DMS 273 treated with DMSO at 0.1 percent for 48 hours (cell line): Measurements from ENCODE around the gene PRRT2.

Experiments used
- DNase-seq: peaks from one replicate; lab custom pipeline; 2025; lab: John Stamatoyannopoulos, UW

Gene PRRT2

DNA sequence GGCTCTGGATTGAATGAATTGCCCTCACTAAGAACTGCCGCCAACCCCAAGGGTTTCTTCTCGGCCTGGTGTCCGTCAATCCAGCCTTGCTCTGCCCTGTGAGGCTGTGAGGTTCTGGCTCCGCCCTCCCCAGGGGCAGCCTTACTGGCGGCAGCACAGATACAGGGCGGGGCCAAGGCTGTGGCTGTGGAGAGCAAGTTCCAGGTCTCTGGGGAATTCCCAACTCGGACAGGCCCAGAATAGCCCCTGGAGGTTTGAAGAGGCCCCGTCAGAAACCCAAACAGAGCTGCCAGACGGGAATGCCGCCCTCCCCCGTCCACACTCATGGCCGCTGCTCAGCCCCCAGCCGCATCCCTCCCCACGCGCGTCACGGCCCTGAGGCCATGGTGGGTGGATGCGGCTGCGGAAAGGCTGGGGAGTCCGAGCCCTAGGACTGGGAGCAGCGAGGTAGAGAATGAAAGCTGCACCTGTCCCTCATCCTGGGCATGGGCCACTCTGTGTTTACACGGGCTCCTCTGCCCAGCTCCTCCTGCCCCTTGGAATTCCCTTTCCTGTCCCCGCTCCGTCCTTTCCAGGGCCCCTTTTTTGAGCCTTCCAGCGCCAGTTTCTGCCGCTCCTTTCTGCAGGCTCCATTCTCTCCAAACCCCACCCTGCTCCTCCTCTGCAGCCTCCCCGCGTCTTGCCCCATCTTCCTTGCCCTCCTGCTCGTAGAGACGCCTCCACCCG is 660 bp upstream of the PRRT2 start:
- DNase-seq: peak; percentile 91

DNA sequence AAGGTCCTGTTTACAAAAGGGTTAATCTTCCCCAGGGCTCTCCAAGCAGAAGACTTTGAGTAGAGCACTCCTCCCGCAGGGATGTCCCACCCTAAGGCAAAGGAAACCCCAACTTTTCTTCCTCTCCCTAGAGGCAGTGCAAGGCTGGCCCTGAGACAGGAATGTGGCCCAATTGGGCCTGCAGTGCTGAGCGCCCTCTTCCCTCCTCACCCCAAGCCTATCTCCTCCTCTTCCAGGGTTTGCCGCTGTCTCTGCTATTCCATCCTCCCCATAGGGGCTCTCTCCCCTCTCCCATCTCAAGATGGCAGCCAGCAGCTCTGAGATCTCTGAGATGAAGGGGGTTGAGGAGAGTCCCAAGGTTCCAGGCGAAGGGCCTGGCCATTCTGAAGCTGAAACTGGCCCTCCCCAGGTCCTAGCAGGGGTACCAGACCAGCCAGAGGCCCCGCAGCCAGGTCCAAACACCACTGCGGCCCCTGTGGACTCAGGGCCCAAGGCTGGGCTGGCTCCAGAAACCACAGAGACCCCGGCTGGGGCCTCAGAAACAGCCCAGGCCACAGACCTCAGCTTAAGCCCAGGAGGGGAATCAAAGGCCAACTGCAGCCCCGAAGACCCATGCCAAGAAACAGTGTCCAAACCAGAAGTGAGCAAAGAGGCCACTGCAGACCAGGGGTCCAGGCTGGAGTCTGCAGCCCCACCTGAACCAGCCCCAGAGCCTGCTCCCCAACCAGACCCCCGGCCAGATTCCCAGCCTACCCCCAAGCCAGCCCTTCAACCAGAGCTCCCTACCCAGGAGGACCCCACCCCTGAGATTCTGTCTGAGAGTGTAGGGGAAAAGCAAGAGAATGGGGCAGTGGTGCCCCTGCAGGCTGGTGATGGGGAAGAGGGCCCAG is 1.0 kb downstream of the PRRT2 start:
- no peak for DNase-seq

DNA sequence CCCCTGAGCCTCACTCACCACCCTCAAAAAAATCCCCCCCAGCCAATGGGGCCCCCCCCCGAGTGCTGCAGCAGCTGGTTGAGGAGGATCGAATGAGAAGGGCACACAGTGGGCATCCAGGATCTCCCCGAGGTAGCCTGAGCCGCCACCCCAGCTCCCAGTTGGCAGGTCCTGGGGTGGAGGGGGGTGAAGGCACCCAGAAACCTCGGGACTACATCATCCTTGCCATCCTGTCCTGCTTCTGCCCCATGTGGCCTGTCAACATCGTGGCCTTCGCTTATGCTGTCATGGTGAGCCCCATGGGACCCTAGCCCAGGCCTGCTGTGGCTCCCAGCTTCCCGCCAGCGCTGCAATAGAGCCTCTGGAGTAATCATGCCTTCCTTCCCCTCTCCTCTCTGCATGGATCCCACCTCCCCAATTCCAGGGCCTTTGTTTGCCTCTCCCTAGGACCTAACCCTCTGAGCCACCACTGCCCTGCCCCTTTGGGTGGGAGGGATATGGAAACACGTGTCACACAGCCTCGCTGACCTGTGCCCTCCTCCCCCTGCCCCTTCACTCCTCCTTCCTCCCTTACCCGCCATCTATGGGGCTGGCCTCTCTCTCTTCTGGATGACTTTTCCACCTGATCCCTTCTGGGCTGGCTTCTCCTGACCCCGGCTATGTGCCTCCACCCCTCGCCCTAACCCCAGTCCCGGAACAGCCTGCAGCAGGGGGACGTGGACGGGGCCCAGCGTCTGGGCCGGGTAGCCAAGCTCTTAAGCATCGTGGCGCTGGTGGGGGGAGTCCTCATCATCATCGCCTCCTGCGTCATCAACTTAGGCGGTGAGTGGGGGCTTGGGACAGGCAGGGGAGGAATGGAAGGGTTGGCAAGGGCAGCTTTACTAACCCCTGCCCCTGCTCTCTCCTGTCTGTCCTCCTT is 1.9 kb downstream of the PRRT2 start:
- DNase-seq: no peak

DNA sequence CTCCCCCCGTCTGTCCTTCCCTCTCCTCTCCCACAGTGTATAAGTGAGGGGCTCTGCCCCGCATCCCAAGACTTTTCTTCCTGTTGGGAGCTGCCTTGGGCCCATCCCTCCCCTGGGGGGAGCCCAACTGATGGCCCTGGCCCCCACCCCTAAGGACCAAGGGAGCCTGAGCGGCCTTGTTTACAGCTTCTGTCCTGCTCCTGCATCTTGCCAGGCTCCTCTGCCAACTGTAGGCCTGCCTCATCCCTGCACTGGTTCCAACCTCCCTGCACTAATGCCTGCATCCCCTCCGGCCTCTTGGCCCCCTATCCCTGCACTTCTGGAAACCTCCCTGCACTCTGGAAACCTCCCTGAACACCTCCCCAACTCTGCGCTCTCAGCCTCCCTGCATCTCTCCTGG is 2.6 kb downstream of the PRRT2 start:
- no peak for DNase-seq

DNA sequence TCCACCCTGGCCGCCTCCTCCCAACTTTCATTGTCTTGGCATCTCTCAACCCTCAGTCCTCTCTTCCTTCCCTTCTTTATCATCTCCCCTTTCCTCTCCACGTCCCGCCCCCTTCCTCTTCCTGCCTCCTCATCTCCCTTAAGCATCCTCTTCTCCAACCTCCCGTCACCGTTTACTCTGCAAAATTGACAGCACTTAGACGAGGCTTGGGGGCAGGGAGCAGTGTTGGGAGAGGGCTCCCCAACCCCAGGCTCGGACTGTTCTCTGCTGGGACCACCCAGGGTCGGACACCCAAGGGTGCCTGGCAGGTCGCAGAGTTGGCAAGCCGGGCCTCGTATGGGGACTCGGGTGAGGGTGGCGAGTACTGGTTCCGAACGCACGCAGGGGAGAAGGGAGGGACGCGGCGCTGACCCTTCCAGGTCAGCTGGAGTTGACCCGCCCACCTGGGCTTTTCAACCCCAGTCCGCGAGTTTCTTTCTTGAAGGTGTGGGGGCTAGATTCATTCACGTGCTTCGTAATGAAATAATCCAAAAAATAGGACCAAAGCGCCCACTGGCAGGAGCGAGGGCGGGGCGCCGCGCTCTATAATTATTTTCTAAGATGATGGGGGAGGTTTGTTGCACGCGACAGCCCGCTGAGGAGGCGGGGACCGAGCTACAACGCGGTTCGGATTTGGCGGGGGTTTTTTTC is 3.2 kb downstream of the PRRT2 start:
- DNase-seq: no peak

DNA sequence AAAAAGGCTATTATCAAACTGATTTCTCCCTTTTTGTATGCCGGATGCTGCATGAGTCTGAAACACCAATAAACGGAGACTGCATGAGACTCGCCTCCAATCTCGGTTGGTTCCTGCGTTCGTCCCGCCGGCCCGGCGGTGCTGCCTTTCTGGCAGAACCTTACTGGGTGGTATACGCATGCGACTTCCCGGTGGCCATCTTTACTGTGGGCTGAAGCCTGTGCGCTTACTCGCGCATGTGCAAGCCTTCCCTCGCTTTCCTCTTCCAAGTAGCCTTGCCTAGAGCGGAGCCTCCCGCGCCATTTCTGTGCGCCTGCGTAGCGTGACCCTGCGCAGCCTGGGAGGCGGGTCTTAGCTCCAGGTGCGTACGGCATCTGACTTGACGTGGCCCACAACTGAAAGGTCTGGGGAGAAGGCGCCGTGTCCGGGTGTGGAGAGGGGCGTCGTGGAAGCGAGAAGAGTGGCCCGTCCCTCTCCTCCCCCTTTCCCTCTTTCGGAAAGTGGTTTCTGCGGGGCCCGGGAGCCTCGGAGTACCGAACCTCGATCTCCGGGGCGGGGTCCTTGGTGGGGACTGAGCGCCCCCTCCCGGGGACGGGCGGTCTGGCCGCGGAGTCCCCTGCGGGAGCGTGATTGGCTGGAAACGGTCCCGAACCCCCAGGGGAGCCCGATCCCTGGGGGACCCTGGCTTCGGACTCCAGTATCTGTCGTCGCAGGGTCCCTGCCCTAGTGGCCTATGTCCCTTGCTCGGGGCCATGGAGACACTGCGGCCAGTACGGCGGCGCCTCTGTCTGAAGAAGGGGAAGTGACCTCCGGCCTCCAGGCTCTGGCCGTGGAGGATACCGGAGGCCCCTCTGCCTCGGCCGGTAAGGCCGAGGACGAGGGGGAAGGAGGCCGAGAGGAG is 4.0 kb downstream of the PRRT2 start, which contains the start of gene PAGR1:
PAGR1 (plus strand) TSS at position 360 of the 901 bp plus-strand sequence; CDS start at position 734, 374 bp downstream.
- DNase-seq: peak; percentile 98

DNA sequence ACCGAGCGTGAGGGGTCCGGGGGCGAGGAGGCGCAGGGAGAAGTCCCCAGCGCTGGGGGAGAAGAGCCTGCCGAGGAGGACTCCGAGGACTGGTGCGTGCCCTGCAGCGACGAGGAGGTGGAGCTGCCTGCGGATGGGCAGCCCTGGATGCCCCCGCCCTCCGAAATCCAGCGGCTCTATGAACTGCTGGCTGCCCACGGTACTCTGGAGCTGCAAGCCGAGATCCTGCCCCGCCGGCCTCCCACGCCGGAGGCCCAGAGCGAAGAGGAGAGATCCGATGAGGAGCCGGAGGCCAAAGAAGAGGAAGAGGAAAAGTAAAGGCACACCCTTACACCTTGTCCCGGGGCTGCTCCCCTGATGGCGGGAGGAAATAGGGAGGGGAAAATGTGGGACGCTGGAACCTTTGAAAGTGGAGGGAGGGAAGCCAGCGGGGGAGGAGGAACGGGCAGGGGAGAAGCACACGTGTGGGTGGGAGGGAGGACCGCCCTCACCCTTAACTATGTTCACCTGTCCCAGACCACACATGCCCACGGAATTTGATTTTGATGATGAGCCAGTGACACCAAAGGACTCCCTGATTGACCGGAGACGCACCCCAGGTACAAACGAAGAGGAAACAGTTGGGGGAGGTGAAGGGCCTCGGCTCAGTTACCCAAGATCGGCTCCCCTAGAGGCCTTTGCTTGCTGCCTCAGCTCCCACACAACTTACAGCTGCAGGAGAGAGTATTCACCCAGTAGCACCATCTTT is 4.9 kb downstream of the PRRT2 start:
- DNase-seq: no peak

DNA sequence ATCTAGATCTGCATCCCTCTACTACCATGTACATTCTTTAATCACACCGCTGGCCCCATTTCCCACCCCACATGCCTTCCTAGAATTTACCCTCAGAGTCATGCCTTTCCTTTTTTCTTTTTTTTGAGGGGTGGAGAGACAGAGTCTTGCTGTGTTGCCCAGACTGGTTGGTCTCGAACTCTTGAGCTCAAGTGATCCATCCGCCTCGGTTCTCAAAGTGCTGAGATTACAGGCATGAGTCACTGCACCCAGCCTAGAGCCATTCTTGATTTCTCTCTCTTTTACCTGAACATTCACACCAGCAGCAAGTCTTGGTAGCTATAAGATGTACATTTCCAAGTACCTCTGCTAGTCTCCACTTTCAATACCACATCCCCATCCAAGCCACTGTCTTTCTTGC is 6.1 kb downstream of the PRRT2 start:
- DNase-seq: no peak

DNA sequence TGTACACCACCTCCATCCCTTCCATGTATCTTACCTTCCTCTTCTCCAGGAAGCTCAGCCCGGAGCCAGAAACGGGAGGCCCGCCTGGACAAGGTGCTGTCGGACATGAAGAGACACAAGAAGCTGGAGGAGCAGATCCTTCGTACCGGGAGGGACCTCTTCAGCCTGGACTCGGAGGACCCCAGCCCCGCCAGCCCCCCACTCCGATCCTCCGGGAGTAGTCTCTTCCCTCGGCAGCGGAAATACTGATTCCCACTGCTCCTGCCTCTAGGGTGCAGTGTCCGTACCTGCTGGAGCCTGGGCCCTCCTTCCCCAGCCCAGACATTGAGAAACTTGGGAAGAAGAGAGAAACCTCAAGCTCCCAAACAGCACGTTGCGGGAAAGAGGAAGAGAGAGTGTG is 7.5 kb downstream of the PRRT2 start:
- no peak for DNase-seq

DNA sequence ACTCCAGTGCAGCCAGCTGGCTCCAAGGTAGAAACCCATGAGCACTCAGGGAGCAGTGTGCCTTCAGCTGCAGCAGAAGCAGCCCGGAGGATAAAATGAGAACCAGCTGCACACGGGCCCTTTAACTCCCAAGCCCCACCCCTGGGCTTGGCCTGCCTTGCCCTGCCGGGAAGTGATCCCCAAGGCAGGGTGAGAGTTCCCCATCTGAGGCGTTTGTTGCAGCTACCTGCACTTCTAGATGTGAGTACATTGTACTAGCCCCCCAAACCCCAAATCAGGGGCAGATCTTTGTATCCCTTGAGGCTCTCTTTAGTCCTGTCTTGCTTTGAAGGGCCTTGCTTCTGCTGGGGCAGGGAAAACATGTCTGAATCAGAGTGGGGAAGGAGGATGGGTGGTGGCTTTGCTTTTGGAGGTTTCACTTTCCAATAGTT is 8.3 kb downstream of the PRRT2 start, which contains the start of gene MVP:
MVP (plus strand) TSS at position 192 of the 431 bp plus-strand sequence. CDS start 10,088 bp downstream, outside the sequence.
- peak; percentile 76 for DNase-seq

DNA sequence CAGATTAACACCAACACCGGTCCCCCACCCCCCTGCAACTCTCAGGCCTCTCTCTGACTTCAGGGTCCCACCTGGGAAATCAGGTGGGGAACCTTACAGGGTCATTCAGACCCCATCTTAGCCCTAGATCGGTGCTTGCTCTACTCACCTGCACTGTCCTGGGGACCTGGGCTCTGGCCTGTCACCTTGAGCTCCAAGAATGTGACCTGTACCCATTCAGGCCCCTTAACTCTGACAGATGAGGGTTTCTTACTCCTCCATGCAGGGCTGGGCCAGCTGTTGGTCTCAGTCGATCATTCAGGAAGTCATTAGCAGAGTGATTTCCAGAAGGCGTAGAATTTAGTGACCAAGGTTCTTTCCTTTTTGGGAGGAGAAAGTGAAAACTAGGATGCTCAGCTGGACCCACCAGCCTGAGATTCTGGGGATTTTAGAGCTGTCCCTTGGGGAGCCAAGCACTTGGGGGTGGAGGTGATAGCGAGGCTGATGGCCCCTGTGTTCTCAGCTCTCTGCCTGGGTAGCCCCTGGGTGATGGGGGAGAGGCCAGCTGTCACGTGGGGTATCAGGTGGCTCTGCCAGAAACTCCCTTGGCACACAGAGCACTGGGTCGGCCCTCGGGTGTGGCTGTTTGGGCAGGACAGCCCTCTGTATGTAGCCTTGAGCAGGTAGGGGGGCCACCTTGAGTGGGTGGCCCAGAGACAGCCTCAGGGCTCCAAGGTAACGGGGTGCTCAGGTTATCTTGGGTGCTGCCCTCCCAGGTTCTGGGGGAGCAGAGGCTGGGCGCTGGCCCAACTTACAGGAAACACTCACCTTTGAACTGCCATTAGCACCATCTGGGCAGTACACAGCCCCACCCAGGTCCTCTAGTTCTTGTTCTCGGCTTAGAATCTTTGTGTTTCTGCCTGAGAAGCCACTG is 9.0 kb downstream of the PRRT2 start:
- DNase-seq: peak; percentile 30

DNA sequence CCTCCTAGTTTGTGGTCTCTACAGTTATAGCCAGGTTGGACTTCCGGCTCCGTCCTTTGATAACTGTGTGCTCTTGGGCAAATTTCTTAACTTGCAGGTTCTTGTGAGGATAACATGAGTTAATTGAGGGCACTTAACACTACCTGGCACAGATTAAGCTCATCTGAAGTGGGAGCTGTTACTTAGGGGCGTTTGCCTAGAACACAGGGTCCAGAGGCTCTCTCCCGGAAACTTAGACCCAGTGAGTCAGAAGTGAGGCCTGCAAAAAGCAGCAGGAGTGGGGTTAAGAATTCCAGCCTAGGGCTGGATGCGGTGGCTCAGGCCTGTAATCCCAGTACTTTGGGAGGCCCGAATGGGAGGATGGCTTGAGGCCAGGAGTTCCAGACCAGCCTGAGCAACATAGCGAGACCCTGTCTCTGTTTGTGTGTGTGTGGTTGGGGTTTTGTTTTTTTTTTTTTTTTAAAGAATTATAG is 9.7 kb downstream of the PRRT2 start:
- DNase-seq: no peak

DNA sequence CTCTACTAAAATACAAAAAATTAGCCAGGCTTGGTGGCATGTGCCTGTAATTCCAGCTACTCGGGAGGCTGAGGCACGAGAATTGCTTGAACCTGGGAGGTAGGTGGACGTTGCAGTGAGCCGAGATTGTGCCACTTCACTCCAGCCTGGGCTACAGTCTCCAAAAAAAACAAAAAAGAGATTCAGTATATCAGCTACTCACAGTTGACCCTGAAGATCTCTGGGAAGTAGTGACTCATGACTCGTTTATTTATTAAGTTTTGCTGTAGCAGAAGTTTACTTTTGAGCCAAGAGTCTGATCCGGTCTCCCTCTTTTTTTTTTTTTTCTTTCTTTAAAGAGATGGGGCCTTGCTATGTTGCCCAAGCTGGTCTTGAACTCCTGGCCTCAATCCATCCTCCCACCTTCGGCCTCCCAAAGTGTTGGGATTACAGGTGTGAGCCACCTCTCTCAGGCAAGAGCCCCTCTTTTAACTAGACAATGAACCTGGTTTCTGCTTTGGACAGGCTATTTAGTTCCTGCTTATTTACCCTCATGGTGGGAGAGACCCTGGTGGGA is 12.7 kb downstream of the PRRT2 start:
- no peak for DNase-seq

DNA sequence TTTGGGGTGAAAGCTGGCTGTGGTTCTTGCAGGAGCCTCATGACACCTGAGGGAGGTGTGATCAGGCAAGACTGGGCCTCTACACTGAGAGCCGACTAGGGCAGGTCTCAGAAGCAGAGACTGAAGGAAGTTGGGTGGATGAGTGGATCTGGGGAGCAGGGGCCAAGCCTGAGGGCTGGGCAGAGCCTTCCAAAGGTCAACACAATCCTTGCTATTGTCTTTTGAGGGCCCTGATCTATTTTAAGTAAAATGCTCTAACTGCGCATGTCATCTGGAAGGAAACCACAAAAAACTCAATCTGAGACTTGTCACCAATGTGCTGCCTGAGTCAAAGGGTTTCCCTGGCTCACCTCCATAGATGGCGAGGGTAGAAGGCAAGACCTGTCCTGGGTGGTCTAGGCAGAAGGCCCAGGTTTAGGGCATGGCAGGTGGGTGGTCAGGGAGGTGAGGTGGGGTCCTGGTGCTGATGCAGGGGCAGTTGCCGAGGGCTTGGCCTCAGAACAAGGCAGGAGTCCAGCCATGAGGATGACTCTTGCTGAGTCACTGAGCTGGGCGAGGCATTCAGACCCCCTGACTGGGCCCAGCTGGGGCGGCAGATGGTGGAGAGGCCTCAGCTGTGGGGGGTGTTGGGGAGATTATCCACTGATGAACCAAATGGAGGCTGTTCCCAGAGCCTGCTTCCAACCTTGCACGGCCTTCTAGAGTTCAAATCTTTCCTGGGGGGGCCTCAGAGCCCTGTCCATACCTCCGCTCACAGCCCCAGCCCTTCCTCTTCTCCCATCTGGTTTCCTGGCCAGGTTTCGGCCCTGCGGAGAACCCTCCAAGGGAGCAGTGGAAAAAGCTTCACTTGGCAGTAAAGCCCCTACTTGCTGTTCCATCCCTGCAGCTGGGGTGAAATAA is 13.4 kb downstream of the PRRT2 start:
- peak; percentile 94 for DNase-seq

DNA sequence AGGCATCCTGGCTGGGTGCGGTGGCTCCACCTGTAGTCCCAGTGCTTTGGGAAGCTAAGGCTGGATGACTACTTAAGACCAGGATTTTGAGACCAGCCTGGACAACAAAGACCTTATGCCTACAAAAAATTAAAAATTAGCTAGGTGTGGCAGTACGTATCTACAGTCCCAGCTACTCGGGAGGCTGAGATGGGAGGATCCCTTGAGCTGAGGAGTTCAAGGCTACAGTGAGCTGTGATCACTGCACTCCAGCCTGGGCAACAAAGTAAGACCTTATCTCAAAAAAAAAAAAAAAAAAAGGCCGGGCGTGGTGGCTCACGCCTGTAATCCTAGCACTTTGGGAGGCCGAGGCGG is 14.3 kb downstream of the PRRT2 start:
- no peak for DNase-seq

DNA sequence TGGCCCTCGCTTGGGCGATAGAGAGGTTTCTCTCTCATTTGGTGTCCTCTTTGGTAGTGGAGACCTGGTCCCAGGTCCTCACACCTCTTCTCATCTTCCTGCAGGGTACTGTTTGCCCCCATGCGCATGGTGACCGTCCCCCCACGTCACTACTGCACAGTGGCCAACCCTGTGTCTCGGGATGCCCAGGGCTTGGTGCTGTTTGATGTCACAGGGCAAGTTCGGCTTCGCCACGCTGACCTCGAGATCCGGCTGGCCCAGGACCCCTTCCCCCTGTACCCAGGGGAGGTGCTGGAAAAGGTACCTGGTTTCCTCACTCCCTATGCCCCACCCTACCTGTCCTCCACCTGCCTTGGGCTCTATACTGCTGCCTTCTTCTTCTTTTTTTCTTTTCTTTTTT is 18.8 kb downstream of the PRRT2 start:
- no peak for DNase-seq

DNA sequence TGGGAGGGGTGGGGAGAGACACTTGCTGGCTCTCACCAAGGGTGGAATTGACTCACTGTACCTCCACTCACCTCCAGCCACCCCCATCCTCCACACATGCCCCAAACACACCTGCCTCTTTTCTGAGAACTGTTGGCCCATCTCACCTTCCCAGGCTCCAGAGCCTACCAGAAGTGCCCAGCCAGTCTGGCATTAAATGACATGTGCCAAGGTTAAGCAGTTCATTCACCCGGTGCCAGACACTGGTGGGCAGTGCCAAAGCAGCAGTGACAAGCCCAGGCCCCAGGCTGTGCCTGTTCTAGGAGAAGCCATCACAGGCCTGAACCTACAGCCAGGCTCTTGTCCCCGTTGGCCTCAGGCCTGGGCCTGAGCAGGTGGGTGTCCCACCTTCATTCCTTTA is 19.5 kb downstream of the PRRT2 start:
- DNase-seq: no peak
